Kidney capillary endothelial cell (primary cell): ENCODE measurements around the gene ATP1A1.

ENCODE experiments used
- DNase-seq: peaks from one replicate; pipeline ENCODE4 v3.0.0-alpha.2; 2018; ENCODE audit warnings: low spot score

Gene ATP1A1

DNA sequence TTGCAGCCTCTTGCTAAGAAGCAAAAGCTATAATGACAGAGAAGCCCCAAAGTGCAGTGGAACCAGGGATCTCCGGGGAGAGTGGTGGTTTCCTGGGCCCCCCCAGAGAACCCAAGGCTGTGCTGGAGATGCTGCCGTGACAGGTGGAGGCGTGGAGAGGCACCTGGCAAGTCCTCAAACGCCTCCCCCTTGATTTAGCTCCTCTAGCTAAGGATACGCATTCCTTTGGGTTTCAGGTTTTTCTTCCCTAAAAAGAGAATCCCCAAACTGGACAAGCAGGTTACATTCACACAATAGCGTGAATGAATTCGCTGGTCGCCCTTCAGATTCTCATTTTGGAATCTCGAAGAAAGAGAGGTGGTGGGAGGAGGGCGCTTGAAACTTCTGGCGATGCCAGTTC lies 853 bp upstream of the ATP1A1 start:
- no peak for DNase-seq

DNA sequence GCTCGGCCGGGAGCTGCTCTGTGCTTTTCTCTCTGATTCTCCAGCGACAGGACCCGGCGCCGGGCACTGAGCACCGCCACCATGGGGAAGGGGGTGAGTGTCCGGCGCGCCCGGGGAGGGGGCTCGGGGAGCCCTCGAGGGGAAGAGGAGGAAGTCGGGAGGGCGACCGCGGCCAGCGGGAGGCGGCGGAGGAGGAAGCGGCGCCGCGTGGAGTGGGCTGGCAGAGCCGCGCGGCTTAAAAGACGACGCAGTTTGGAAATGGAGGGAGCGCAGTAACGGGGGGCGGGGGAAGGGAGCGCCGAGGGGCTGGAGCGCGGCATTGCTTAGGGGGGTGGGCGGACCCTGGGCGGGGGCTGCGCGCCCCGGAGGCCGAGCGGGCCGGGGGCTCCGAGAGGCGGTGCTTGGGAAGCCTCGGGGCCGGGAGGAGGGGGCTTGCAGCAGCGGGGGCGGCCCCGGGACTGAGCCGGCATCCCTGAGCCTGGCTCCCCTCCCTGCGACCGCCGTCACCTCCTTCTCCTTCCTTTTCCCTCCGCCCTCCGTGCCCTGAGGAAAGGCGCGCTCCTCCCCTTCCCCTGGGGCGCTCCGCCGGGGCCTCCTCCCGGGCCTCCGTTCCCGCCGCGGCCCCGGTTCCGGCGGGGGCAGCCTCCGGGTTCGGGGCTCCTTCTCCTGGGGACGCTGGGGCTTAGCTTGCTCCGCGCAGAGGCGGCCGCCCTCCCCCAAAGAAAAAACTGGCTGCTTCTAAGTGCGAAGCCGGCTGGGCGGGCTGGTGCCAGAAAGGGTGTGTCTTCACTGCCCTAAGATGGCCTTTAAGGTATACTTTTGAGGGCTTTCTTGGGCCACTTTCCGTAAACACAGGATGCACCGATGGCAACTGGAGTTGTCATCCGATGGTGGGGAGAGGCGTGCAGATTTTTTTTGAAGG lies 648 bp downstream of the ATP1A1 start:
- peak; percentile 23 for DNase-seq

DNA sequence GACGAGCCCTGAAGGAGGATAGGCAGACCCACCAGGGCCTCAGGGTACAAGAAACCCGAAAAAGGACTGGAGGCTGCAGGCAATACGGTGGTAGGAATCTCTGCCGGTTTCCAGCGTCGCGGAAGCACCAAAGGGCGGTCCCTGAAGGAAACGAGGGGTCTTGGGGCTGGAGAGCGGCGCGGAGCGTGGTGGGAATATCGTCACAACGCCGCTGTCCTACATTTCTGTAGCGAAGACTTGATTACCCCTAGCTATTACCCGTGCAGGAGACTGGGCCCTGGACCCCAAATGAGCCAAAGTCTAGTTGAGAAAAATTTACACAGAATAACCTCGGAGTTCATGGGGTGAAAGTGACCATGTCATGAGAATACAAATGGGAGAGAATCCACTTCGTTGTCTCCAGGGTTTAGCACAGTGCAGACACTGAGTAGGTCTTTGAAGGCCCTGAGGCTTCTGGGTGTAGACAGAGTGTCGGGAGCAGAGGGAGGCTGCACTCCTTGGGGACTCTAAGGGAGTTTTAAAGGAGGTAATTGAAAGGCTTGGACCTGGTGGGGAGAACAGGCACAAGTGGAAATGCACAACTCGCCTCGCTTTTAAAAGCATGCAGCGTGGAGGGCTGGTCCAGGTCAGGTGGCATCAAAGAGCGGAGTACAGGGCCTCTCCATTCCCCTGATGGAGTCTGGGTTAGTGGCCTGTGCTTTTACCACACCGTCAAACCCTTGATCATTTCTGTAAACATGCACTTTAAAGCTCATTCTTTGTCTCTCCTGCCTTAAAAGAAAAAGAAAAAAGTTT lies 1.5 kb downstream of the ATP1A1 start:
- DNase-seq: peak; percentile 11

DNA sequence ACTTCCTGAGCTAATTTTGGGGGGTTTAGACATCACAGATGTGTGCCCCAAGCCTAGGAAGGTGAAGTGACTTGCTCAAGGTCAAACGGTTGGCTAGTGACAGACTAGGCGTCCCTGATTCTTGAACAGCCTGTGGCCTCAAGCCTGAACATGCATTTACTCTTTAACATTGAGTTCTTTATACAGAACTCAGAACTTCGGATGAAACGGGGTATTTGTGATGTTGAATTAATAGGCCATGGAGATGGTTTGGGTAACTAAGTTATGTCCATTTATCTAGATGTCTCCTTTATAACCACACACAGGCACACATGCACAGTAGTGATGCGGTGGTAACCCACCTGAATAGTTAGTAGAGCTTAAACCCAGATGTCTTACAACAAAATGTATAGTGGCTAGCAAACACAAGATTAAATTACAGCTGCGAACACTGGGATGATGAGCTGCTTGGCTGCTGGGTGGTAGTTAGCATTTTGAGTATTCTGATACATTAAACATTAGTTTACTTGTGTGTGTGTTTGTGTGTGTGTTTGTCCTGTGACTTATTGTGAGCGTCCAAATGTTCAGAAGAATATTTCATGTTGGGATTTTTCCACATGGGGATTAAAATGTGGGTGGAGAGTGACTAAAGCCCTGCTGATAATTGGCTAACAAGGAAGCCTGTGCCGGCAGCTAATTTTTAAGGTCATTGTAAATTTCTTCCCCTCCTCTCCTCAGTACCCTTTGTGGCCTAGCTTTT lies 2.3 kb downstream of the ATP1A1 start:
- DNase-seq: no peak

DNA sequence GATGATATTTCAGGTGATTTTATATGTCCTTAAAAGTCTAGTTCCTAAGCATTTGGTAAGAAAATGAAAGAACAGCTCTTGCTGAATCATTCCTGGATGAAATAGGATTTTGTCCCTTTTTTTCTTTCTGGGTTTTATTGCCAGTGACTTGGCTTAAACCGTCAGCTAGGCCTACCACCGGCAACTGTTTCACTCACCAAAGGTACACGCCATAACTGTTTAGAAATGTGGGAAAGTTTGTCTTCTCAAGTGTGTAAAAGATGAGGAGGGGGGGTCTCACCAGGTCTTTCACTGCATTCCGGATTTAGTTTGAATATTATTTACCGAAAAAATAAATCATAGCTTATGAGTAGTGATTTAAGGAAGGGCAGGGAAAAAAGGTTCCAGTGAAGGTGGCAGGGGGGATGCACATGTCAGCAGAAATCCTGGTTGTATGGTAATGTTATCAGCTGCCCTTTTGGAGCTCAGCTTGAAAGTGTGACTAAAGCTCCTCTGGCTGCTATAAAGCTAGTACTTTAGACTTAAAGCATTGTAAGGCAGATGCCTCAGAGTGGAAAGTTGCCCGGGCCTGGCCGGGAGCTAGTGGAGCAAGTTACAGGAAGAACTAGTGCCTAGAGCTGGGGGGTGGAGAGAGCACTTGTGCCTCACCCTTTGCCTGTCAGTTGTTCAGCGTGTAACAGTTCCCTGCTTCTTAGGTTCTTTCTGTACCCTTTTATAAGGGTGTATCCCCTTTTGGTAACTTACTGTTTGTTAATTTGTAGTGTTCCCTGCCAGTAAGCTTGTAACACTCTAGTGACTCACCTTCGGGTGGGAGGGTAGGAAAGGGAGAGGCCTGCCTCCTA lies 3.1 kb downstream of the ATP1A1 start:
- DNase-seq: peak; percentile 54

DNA sequence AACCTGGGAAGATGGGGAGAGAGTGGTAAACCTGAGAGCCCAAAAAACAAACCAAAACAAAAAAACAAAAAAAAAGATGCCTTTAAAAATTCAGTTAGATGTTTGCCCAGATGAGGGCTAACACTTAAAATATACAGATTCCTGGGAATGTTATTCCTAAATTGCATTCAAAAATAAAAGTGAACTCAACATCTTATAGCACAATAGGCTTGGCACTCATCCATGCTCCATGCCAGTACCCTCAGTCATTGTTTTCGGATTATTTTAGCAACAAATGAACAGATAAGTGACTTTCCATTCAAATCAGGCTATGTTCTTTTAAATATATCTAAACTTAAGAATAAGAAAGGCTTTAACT lies 3.7 kb downstream of the ATP1A1 start:
- DNase-seq: peak; percentile 58

DNA sequence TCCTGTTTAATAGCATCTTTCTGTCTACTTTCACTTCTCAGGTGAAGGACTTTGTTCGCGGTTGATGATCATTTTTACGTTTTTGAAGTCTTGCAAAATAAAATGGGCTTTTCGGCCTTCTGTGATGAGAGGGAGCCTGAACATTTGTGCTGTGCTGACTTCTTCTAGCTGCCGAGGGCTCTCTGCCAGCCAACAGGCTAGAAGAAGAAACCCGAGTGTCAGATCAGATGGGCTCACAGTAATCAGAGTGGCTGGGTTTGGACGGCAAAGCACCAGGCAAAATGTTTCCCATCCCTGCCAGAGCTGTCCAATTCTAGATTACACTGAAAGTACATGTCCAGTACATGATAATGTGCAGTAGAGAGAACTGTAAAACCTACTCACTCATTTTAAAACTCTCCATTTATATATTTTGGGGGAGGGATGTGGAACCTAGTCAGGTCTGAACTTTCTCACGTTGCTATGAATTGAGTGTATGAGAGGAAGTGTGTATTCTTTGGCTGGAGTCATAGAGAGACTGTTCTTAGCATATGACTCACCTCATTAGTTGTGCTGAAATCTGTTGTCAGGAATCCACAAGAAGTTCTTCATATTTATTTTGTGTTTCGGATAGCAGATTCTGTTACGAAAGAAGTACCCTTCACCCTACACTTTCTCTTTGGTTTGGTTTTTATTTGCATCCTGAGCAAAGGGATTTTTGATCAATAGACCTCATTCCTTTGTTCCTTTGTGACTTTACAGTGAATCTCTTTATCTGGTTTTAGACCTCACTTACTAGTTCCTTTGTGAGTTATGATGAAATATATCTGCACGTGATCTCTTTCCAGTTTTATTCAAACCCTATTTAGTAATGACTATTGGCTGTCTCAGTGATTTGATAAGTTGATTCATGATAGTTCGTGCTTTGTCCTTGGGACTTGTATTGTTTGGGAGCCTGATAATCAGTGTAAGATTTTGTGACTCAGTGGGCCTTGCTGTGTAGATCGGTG lies 4.8 kb downstream of the ATP1A1 start:
- DNase-seq: peak; percentile 85

DNA sequence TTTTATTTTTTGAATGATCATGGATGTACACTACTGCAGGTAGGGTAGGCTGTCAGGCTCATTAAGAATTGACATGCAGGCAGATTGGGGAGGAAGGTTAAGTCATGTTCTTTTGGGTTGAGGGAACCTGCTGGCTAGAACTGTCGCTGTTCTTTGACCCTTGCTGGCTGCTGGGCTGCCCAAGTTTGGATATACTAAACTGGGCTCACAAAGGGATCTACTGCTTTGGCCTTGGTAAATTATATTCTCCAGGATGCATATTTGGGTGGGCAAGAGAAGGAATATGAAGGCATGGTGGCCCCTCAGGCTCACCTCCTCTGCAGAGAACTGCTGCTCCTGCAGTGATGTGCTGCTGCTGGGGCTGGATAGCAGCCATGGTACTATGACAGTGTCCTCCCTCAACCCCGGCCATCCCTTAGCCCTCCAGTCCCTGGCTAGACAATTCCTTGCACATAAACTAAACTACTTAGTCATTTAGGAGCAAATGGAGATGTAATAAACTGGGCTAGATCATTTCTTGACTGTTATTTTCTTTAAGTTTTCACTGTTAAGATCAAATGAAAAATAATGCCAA lies 6.1 kb downstream of the ATP1A1 start:
- DNase-seq: peak; percentile 11

DNA sequence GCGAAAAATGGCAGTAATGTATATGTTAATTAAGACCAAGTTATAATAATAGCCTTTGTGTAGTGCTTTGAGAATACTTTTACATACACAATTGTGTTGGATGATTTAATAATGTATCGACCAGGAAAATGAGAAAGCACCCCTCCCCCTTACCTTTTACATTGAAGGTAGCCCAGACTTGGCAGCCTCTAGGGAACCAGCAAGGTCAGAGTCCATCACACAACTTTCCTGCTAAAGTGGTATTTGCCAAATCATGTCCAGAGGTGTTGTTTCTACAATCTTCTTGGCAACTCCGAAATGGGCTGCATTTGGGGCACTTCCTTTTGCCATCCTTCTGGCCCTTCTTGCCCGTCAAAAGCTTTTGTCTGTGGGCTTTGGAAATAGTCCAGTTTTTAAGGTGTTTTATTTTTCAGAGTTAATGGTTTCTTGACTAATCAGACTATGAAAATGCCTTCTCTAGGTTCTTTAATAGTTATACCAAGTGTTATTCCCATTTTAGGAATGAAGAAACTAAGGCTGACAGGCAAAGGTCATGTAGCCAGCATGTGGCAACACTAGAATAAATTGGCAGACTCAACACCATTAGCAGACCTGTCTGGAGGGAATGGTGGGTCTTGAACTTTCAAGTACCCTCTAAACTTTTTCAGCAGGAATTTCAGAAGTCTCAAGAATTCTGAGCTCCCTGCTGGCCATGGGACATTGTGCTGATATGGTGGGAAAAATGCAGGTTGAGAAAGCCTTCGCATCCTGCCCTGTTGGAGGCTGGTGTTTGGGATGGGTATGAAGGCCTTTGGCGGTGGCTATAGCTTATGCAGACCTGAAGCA lies 6.8 kb downstream of the ATP1A1 start:
- no peak for DNase-seq

DNA sequence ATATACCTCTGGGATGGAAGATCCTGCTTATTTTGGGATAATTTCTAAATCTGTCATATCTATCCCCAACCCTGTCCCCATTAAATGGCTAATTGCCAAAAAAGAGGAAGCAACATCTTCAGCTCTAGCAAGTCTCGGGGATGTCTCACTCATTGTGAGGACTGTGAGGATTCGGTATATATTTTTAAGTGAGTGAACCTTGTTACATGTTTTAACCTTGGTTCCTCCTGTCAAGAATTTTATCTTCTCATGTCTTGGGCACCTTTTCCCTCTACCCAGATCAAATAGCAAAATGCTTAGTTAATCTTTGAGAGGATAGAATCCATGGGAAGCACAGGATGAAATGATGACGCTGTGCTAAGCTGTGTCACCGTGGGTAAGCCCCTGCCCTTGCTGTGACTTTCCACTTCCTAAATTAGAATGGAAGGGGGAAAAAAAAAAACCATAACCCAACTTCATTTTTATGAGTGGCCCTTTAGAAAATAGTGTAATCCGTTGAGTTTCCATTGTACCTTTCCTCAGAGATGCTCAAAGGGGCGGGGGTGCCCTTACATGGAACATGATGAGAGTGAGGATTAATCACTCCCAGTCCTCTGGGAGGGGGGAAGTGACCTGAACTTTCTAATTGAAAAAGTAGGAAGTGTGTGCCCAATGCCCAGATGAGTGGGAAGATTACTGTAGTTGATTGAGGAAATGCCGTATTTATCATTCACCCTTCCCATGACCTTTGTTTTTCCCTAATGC lies 7.6 kb downstream of the ATP1A1 start:
- peak; percentile 79 for DNase-seq

DNA sequence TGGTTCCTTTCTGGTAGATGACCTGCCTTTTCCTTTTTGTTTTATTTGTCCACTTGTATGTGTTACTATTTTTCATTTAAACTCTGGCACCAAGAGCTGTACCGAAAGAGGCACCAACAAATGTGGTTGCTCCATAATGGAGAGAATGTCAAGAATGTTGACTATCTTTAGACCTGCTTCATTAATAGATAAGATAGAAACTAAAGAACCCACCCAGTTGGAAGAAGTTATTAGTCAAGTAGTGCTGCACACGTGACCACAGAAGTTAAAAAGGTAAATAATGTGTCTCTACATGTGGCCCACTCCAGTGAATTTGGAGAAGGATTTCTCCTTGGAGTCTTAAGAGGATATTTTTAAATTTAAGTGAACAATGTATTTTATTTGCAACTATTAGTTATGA lies 9.3 kb downstream of the ATP1A1 start:
- DNase-seq: no peak

DNA sequence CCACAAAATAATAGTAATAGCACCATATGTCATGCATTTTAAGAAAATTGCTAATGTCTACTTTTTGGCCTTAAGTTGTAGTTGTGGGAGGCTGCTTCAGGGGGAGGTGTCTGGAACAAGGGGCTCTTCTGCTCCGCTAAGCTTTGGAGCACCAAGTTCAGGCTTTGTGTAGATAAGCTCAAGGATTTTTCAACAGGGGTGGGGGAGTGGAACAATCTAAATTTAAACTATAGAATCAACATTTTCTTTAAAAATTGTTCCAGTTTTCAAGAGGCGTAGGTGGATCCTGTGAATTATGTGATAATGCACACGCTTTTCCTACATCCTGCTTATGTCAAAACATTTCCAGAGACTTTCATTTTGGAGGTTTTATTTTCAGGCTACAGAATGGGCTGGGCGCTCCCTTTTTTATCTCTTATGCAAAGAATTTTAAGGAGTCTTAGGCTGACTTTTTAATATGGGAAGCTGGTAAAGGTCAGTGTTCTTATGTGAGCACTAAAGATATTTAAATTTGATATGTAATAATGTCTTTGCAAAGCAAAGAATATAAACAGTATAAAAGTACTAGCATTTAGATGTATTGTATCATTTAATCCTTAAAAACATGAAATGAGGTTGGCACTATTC lies 9.9 kb downstream of the ATP1A1 start:
- no peak for DNase-seq

DNA sequence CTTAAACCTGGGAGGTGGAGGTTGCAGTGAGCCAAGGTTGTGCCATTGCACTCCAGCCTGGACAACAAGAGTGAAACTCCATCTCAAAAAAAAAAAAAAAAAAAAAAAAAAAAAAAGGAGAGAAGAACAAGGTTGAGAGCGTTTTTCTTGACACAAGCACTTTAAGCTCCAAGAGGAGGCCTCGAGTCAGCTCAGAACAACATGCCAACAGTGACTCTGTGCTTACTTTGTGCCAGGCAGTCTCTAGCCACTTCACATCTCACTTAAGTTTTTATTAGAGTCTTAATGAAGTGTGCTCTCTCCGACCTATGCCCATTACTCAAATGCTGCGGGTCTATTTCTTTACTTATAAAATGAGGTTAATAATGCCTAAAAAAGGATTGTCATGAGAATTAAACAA lies 13.0 kb downstream of the ATP1A1 start:
- no peak for DNase-seq

DNA sequence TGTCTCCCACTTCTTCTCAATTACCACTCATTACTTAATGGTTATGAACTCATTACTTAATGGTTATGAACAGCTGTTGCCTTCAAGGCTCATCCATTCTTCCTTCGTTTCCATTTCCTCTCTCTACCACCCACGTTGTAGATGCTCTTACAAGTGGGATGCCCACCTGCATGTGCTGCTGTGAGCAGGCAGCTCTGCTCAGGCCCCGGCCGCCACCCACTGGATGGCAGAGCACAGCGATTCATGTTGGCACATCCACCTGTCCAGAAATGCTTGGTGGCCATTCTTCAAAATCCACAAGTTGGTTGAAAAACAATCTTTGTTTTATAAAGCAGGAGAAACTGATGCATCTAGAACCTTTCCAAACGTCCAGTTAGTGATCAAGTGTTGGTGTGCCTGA lies 14.5 kb downstream of the ATP1A1 start:
- DNase-seq: no peak

DNA sequence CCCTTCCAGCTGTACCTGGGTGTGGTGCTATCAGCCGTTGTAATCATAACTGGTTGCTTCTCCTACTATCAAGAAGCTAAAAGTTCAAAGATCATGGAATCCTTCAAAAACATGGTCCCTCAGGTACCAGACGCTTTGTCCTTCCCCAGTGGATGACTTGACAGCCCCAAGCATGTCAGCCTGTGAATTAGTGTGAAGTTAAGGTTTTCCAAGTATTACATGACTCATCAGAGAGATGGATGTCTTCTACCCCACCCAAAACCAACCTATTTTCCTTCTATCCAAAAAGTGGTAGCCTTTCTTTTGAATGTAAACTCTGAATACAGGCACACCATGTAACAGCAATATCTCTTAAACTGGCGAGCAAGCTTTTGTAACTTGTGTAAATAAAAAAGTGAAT lies 15.1 kb downstream of the ATP1A1 start:
- DNase-seq: no peak

DNA sequence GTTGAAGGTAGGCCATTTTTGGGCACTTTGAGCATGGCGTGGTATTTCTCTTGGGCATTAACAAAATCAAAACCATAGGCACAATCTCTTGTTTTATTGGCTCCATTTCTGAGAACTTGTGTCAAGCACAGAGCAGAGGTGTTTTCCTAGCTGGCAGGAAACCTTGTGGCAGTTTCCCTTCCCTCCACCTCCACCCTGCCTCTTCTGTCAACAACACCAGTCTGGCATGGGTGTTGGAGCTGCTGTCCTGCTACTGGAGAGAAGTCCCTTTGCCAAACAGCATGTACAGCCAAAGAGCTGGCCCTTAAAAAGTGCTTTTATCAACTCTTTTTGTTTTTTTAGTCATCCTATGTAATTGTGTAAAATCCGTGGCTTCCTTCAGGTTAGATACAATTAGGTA lies 16.0 kb downstream of the ATP1A1 start:
- DNase-seq: no peak

DNA sequence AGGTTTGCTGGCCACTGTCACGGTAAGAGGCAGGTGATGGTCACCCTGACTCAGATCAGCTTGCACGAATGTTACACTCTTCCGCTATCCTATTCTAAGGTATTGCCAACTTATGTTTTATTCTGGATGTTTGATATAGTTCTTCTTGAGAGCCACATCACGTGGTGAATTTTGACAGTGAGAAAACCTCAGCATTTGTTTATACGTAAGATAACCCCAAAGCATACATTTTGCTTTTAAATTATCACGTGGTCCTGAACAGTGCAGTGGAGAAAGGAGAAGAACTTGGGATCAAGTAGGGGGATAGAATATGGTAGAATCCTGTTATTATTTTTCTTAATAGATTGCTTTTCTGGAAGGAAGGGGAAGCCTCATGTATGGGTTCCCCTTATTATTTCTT lies 16.6 kb downstream of the ATP1A1 start:
- no peak for DNase-seq

DNA sequence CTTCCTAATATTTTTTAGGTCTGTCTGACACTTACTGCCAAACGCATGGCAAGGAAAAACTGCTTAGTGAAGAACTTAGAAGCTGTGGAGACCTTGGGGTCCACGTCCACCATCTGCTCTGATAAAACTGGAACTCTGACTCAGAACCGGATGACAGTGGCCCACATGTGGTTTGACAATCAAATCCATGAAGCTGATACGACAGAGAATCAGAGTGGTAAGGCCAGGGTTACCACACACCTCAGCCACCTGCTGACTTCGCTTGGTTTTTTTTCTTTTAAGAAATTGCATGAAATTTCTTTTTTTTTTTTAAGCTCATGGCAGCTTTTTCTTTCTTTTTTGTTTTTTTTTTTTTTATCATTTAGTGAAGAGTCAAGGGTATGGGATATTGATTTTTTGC lies 17.2 kb downstream of the ATP1A1 start:
- no peak for DNase-seq
